NT2/D1 (cell line): Measurements from ENCODE around the gene BCL7A.

ENCODE experiments used
- SUZ12 ChIP-seq: IDR thresholded peaks from 2 replicates; pipeline ENCODE4 v1.6.1; 2011; ENCODE audit not compliant: insufficient read length, insufficient read depth; ENCODE audit errors: extremely low read depth
- ZNF274 ChIP-seq: IDR thresholded peaks from 2 replicates; pipeline ENCODE4 v1.6.1; 2011; ENCODE audit warnings: mild to moderate bottlenecking, low read depth, low read length

GRCh38 chr12:122094137-122094734, 72.6 kb downstream of the BCL7A start:
- TF ChIP-seq ZNF274 (no peak), SUZ12 (no peak)
